Parathyroid adenoma (tissue), 2 donors: ENCODE data around the gene SPATS2L.

Source experiments
- H2AFZ ChIP-seq: fragments of 300-600 bp; sonication (generic); one replicate; pipeline ENCODE4 v1.7.0; 2017; ENCODE audit warnings: antibody characterized with exemption, mild to moderate bottlenecking
- H3K27ac ChIP-seq: fragments of 300-600 bp; sonication (generic); one replicate; pipeline ENCODE4 v1.7.0; 2017
- H3K27me3 ChIP-seq: fragments of 300-600 bp; sonication (generic); one replicate; pipeline ENCODE4 v1.7.0; 2017; ENCODE audit warnings: low read length; ENCODE audit not compliant: control insufficient read depth, insufficient read depth
- H3K36me3 ChIP-seq: fragments of 300-600 bp; sonication (generic); one replicate; pipeline ENCODE4 v1.7.0; 2017; ENCODE audit warnings: low read length; ENCODE audit not compliant: control insufficient read depth, insufficient read depth
- H3K4me1 ChIP-seq: fragments of 300-600 bp; sonication (generic); one replicate; pipeline ENCODE4 v1.7.0; 2017; ENCODE audit warnings: control low read depth
- H3K4me2 ChIP-seq: fragments of 300-600 bp; sonication (generic); one replicate; pipeline ENCODE4 v1.7.0; 2017; ENCODE audit warnings: low read length
- H3K4me3 ChIP-seq: fragments of 300-600 bp; sonication (generic); one replicate; pipeline ENCODE4 v1.7.0; 2017; ENCODE audit warnings: low read depth, low read length
- H3K79me2 ChIP-seq: fragments of 300-600 bp; sonication (generic); one replicate; pipeline ENCODE4 v1.7.0; 2017; ENCODE audit warnings: control low read depth
- H3K9ac ChIP-seq: fragments of 300-600 bp; sonication (generic); one replicate; pipeline ENCODE4 v1.7.0; 2017; ENCODE audit warnings: mild to moderate bottlenecking
- H3K9me3 ChIP-seq: fragments of 300-600 bp; sonication (generic); one replicate; pipeline ENCODE4 v1.7.0; 2017; ENCODE audit warnings: low read length; ENCODE audit not compliant: control insufficient read depth
- CTCF ChIP-seq: fragments of 300-600 bp; sonication (generic); IDR thresholded peaks from one replicate; pipeline ENCODE4 v1.7.0; 2017; ENCODE audit warnings: antibody characterized with exemption, mild to moderate bottlenecking
- donor health status: primary hyperparathyroidism.

SPATS2L gene

GRCh38 chr2:200300065-200300464 lies 6.4 kb upstream of the SPATS2L start:
- no peak overlapping the region for H3K9ac ChIP-seq
- no peaks in the 10 kb centered on the region for H3K36me3 ChIP-seq
- H2AFZ ChIP-seq: no peak overlapping the region
- no peak overlapping the region for H3K27ac ChIP-seq
- TF ChIP-seq CTCF: no peak
- peaks cover 5% of the 10 kb centered on the region for H3K4me1 ChIP-seq
- H3K79me2 ChIP-seq: no peaks in the 10 kb centered on the region
- H3K27me3 ChIP-seq: no peaks in the 10 kb centered on the region
- no peaks in the 10 kb centered on the region for H3K9me3 ChIP-seq
- H3K4me2 ChIP-seq: no peak overlapping the region
- H3K4me3 ChIP-seq: no peak overlapping the region

- H3K79me2 ChIP-seq: no peaks in the 10 kb centered on the region
- no peaks in the 10 kb centered on the region for H3K27me3 ChIP-seq
- TF ChIP-seq CTCF: no peak
- no peak overlapping the region for H3K9ac ChIP-seq
- no peaks in the 10 kb centered on the region for H3K9me3 ChIP-seq
- H3K27ac ChIP-seq: no peak overlapping the region
- H2AFZ ChIP-seq: no peak overlapping the region
- H3K4me3 ChIP-seq: no peak overlapping the region
- H3K4me1 ChIP-seq: peaks cover 5% of the 10 kb centered on the region
- no peak overlapping the region for H3K4me2 ChIP-seq
- no peaks in the 10 kb centered on the region for H3K36me3 ChIP-seq
Measured at GRCh38 chr2:200300638-200301314, 5.7 kb upstream of the SPATS2L start.

- Histone ChIP-seq H3K9me3 (no peaks in the 10 kb centered on the region), H3K4me2 (no peak overlapping the region), H3K27me3 (no peaks in the 10 kb centered on the region), H3K79me2 (no peaks in the 10 kb centered on the region), H3K36me3 (no peaks in the 10 kb centered on the region), H3K4me1 (peaks cover under 1% of the 10 kb centered on the region), H3K27ac (no peak overlapping the region), H3K4me3 (no peak overlapping the region), H3K9ac (no peak overlapping the region), H2AFZ (no peak overlapping the region)
- no peak for TF ChIP-seq CTCF
Measured at GRCh38 chr2:200301953-200302858, 4.3 kb upstream of the SPATS2L start.

GRCh38 chr2:200302940-200303727 lies 3.4 kb upstream of the SPATS2L start:
- Histone ChIP-seq H3K4me2 (no peak overlapping the region), H3K27ac (no peak overlapping the region), H3K36me3 (no peaks in the 10 kb centered on the region), H3K79me2 (no peaks in the 10 kb centered on the region), H3K4me1 (no peaks in the 10 kb centered on the region), H3K4me3 (no peak overlapping the region), H3K27me3 (no peaks in the 10 kb centered on the region), H3K9ac (no peak overlapping the region), H2AFZ (no peak overlapping the region), H3K9me3 (no peaks in the 10 kb centered on the region)
- TF ChIP-seq CTCF: no peak
